Subcutaneous abdominal adipose tissue (tissue), 5 donors: ENCODE measurements around the gene PRSS33.

Experiments used
- H3K27ac ChIP-seq: one replicate; pipeline ENCODE4 v1.7.0; 2013; ENCODE audit warnings: low read depth, mild to moderate bottlenecking, inconsistent platforms, low read length, moderate library complexity
- H3K27me3 ChIP-seq, 5 donors: one replicate each; pipeline ENCODE4 v1.7.0; 2013; ENCODE audit warnings: low read length in 5 of 5, inconsistent platforms in 1 of 5; ENCODE audit not compliant: control insufficient read depth in 5 of 5, insufficient read depth in 4 of 5
- H3K36me3 ChIP-seq, 5 donors: one replicate each; pipeline ENCODE4 v1.7.0; 2013; ENCODE audit warnings: low read length in 5 of 5; ENCODE audit not compliant: control insufficient read depth in 5 of 5, insufficient read depth in 5 of 5
- H3K4me1 ChIP-seq, 5 donors: one replicate each; pipeline ENCODE4 v1.7.0; 2013; ENCODE audit warnings: low read length in 5 of 5, mild to moderate bottlenecking in 3 of 5, moderate library complexity in 1 of 5; ENCODE audit not compliant: control insufficient read depth in 5 of 5, insufficient read depth in 5 of 5
- H3K4me3 ChIP-seq, 5 donors: one replicate each; pipeline ENCODE4 v1.7.0; 2013; ENCODE audit warnings: low read length in 5 of 5, low read depth in 1 of 5
- H3K9ac ChIP-seq, 5 donors: one replicate each; pipeline ENCODE4 v1.7.0; 2013; ENCODE audit warnings: low read length in 5 of 5, mild to moderate bottlenecking in 4 of 5, moderate library complexity in 3 of 5
- H3K9me3 ChIP-seq, 5 donors: one replicate each; pipeline ENCODE4 v1.7.0; 2013; ENCODE audit warnings: low read length in 5 of 5; ENCODE audit not compliant: control insufficient read depth in 5 of 5
- donor health status: healthy.
- donor health status: healthy.
- donor health status: healthy.
- donor health status: healthy.
- donor health status: healthy.

PRSS33 gene

DNA sequence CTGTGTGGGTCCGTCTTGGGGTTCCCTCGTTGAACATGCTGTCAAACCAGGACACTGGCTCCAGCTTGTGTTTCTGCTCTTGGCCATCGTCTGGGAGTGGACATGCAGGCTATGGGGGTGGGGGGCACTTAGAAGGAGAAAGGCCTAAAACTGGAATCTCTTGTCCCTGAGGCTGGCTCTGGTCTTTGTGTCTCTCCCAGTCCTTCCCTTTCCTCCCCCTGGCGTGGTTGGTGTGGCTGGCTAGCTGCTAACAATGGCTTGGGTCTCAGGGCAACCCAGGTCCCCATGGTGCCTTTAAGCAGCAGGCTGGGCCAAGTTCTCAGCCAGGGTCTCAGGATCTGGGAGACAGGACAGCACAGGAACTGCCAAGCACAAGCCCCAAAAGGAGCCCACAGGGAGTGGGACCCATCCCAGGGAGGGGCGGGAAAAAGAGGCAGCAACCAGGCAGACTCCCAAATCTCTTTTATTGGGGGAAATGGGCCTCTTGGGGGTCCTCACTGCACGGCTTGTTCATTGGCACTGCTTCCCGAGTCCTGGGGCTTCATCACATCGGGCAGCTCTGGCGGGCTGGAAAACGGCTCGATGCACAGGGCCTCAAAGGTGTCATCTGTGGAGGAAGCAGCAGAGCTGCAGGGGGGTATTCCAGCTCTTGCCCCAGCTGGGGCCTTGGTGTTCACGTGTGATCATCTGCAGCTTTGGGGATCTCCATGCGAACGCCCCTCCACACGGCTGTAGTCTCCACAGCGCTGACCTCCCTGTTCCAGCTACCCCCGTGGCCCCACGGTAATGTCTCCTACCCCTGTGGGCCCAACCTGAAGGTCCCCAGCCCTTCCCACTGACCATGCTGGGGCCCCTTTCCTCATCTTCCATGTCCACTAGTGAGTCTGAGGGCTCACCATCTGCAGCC lies 15.6 kb downstream of the PRSS33 start:
- Histone ChIP-seq H3K36me3 (peaks cover 0 to 83% (median 79%) of the 10 kb centered on the region in 5 donors), H3K27me3 (no peaks in the 10 kb centered on the region), H3K27ac (no peak overlapping the region), H3K9me3 (no peaks in the 10 kb centered on the region), H3K4me1 (peaks cover 13 to 63% (median 44%) of the 10 kb centered on the region in 5 donors), H3K9ac (peak overlapping the region in 1 of 5 donors; percentile 17), H3K4me3 (no peak overlapping the region)

DNA sequence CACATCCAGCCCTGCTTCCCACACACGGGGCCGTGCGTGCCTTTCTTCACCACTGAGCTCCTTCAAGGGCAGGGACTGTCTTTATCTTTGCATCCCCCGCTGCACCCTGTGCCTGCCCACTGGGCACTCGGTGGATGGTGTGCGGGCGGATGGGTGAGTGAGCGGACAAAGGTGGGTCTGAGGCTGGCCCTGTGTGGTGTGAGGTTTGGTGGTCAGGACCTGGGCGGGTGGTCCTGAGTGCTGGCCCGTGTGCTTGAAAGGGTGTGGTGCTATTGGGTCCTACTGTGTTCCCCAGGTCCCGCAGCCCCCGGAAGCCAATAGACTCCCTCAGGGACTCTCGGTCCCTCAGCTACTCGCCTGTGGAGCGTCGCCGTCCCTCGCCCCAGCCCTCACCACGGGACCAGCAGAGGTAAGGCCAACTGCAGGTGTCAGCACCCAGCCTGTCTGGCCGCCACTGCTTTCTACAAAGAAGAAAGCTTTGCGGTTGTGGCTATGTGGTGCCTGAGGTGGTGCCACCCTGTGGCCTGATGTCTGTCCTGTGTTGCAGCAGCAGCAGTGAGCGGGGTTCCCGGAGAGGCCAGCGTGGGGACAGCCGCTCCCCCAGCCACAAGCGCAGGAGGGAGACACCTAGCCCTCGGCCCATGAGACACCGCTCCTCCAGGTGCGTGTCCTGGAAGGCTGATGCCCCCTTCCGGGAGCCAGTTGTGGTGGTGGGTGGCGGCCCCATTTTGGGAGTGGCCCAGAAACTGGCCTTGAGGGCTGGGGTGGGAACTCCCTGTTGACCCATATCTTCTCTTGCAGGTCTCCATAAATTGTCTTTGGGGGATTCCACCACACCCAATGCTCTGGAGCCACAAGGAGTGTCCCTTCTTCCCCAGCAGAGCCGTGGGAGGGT lies 17.1 kb downstream of the PRSS33 start:
- no peaks in the 10 kb centered on the region for H3K27me3 ChIP-seq
- H3K9me3 ChIP-seq, result no peaks in the 10 kb centered on the region
- peaks cover 5 to 49% (median 30%) of the 10 kb centered on the region in 5 donors for H3K4me1 ChIP-seq
- no peak overlapping the region for H3K9ac ChIP-seq
- no peak overlapping the region for H3K27ac ChIP-seq
- peaks cover 0 to 98% (median 93%) of the 10 kb centered on the region in 5 donors for H3K36me3 ChIP-seq
- H3K4me3 ChIP-seq, result no peak overlapping the region

- Histone ChIP-seq H3K4me3 (no peak overlapping the region), H3K27me3 (no peaks in the 10 kb centered on the region), H3K9ac (no peak overlapping the region), H3K27ac (no peak overlapping the region), H3K9me3 (no peaks in the 10 kb centered on the region), H3K36me3 (peaks cover 0 to 100% (median 96%) of the 10 kb centered on the region in 5 donors), H3K4me1 (peaks cover 3 to 45% (median 29%) of the 10 kb centered on the region in 5 donors)
These were observed 17.7 kb downstream of the PRSS33 start for GRCh38 chr16:2769675-2770056.

GRCh38 chr16:2769100-2769529 lies 18.2 kb downstream of the PRSS33 start:
- Histone ChIP-seq H3K9me3 (no peaks in the 10 kb centered on the region), H3K27me3 (no peaks in the 10 kb centered on the region), H3K4me1 (peaks cover 3 to 45% (median 29%) of the 10 kb centered on the region in 5 donors), H3K4me3 (no peak overlapping the region), H3K9ac (peak overlapping the region in 1 of 5 donors; percentile 9), H3K36me3 (peaks cover 4 to 100% (median 96%) of the 10 kb centered on the region in 5 donors), H3K27ac (no peak overlapping the region)

GRCh38 chr16:2768403-2769089 lies 18.8 kb downstream of the PRSS33 start:
- no peaks in the 10 kb centered on the region for H3K9me3 ChIP-seq
- peaks cover 3 to 45% (median 29%) of the 10 kb centered on the region in 5 donors for H3K4me1 ChIP-seq
- peak overlapping the region in 1 of 5 donors; percentile 9 for H3K9ac ChIP-seq
- H3K27me3 ChIP-seq, result no peaks in the 10 kb centered on the region
- peaks cover 9 to 100% (median 98%) of the 10 kb centered on the region in 5 donors for H3K36me3 ChIP-seq
- H3K4me3 ChIP-seq, result no peak overlapping the region
- no peak overlapping the region for H3K27ac ChIP-seq

GRCh38 chr16:2767891-2768290 lies 19.5 kb downstream of the PRSS33 start:
- H3K27ac ChIP-seq, result no peak overlapping the region
- peaks cover 12 to 100% (median 98%) of the 10 kb centered on the region in 5 donors for H3K36me3 ChIP-seq
- H3K27me3 ChIP-seq, result no peaks in the 10 kb centered on the region
- peaks cover 3 to 42% (median 28%) of the 10 kb centered on the region in 5 donors for H3K4me1 ChIP-seq
- H3K9ac ChIP-seq, result no peak overlapping the region
- no peak overlapping the region for H3K4me3 ChIP-seq
- no peaks in the 10 kb centered on the region for H3K9me3 ChIP-seq

DNA sequence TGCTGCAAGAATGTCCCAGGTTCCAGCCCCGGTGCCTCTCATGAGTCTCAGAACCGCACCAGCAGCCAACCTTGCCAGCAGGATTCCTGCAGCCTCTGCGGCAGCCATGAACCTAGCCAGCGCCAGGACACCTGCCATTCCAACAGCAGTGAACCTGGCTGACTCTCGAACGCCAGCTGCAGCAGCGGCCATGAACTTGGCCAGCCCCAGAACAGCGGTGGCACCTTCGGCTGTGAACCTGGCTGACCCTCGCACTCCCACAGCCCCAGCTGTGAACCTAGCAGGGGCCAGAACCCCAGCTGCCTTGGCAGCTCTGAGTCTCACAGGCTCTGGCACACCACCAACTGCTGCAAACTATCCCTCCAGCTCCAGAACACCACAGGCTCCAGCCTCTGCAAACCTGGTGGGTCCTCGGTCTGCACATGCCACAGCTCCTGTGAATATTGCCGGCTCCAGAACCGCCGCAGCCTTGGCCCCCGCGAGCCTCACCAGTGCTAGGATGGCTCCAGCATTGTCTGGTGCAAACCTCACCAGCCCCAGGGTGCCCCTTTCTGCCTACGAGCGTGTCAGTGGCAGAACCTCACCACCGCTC lies 20.1 kb downstream of the PRSS33 start:
- no peak overlapping the region for H3K9ac ChIP-seq
- H3K9me3 ChIP-seq, result no peaks in the 10 kb centered on the region
- H3K27me3 ChIP-seq, result no peaks in the 10 kb centered on the region
- no peak overlapping the region for H3K4me3 ChIP-seq
- peaks cover 12 to 100% (median 100%) of the 10 kb centered on the region in 5 donors for H3K36me3 ChIP-seq
- peaks cover 3 to 42% (median 26%) of the 10 kb centered on the region in 5 donors for H3K4me1 ChIP-seq
- H3K27ac ChIP-seq, result no peak overlapping the region

DNA sequence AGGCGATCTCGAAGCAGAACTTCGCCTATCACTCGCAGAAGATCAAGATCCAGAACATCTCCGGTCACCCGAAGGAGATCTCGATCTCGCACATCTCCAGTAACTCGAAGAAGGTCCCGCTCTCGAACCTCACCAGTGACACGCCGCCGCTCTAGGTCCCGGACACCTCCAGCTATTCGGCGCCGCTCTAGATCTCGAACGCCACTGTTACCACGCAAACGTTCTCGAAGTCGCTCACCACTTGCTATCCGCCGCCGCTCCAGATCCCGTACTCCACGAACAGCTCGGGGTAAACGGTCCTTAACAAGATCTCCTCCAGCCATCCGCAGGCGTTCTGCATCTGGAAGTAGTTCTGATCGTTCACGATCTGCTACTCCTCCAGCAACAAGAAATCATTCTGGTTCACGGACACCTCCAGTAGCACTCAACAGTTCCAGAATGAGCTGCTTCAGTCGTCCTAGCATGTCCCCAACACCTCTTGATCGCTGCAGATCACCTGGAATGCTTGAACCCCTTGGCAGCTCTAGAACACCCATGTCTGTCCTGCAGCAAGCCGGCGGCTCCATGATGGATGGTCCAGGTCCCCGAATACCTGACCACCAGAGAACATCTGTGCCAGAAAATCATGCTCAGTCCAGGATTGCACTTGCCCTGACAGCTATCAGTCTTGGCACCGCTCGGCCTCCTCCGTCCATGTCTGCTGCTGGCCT lies 20.8 kb downstream of the PRSS33 start:
- Histone ChIP-seq H3K36me3 (peaks cover 12 to 100% (median 100%) of the 10 kb centered on the region in 5 donors), H3K4me3 (no peak overlapping the region), H3K9me3 (no peaks in the 10 kb centered on the region), H3K9ac (no peak overlapping the region), H3K27me3 (no peaks in the 10 kb centered on the region), H3K4me1 (peaks cover 3 to 41% (median 26%) of the 10 kb centered on the region in 5 donors), H3K27ac (no peak overlapping the region)
